PC-9 (cell line): Measurements from ENCODE around the gene SPSB4.

ENCODE experiments used
- CTCF ChIP-seq: fragments of 200-600 bp; sonication (generic); conservative IDR thresholded peaks from 2 replicates; pipeline ENCODE4 v1.6.1; 2017; ENCODE audit warnings: mixed run types, antibody characterized with exemption, mild to moderate bottlenecking, moderate library complexity
- EZH2 ChIP-seq: fragments of 200-600 bp; sonication (generic); IDR thresholded peaks from 2 replicates; pipeline ENCODE4 v1.8.0; 2017; ENCODE audit warnings: antibody characterized with exemption, low read depth

- TF ChIP-seq CTCF (no peak), EZH2 (no peak)
These were observed 116.5 kb downstream of the SPSB4 start for GRCh38 chr3:141167681-141168080.
